ENCODE measurements around the gene TRPV5. TPM values are rescaled to one million over a fixed set of nuclear protein-coding genes. Genes with fewer than 3 reads are reported as not detected.

Gene TRPV5
- total and polyA plus RNA-seq, 2 donors (not counting 1 experiment from before 2014, with no cell fraction given), result not detected

GRCh38 chr7:142969183-142969582 lies 35.6 kb upstream of the TRPV5 start:
- Histone ChIP-seq H3K27me3 (ENCODE audit: control insufficient read depth, insufficient read depth, low read length) (no peaks in the 10 kb centered on the region), H4K20me1 (ENCODE audit: control insufficient read depth, extremely low read depth, insufficient read depth, low read length) (no peaks in the 10 kb centered on the region), H2AFZ (ENCODE audit: low read length) (no peak overlapping the region), H3K79me2 (ENCODE audit: control insufficient read depth, insufficient read depth, low read length) (no peaks in the 10 kb centered on the region), H3K4me3 (replicated peaks in 1 of 4; ENCODE audit: control extremely low read depth in 1 of 4, insufficient read depth in 1 of 4, low read depth in 3 of 4, low read length in 4 of 4) (no peak overlapping the region), H3K36me3 (ENCODE audit: control insufficient read depth, insufficient read depth, low read length) (no peaks in the 10 kb centered on the region), H3K27ac (ENCODE audit: insufficient read depth, low read length) (no peak overlapping the region), H3K9me3 (ENCODE audit: control insufficient read depth, insufficient read depth, low read depth, low read length) (no peaks in the 10 kb centered on the region), H3K9ac (ENCODE audit: insufficient read depth, low read length) (no peak overlapping the region), H3K4me1 (ENCODE audit: control insufficient read depth, extremely low read depth, insufficient read depth, low read length) (no peaks in the 10 kb centered on the region), H3K4me2 (ENCODE audit: extremely low read depth, insufficient read depth, low read length) (no peak overlapping the region)
- no peak for DNase-seq (ENCODE audit: low read depth in 2 of 2)
- TF ChIP-seq EZH2 (IDR thresholded peaks at IDR 0.05; ENCODE audit: low read length, missing control alignments), result no peak
- TF ChIP-seq, protein P1, sequence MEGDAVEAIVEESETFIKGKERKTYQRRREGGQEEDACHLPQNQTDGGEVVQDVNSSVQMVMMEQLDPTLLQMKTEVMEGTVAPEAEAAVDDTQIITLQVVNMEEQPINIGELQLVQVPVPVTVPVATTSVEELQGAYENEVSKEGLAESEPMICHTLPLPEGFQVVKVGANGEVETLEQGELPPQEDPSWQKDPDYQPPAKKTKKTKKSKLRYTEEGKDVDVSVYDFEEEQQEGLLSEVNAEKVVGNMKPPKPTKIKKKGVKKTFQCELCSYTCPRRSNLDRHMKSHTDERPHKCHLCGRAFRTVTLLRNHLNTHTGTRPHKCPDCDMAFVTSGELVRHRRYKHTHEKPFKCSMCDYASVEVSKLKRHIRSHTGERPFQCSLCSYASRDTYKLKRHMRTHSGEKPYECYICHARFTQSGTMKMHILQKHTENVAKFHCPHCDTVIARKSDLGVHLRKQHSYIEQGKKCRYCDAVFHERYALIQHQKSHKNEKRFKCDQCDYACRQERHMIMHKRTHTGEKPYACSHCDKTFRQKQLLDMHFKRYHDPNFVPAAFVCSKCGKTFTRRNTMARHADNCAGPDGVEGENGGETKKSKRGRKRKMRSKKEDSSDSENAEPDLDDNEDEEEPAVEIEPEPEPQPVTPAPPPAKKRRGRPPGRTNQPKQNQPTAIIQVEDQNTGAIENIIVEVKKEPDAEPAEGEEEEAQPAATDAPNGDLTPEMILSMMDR (conservative IDR thresholded peaks at IDR 0.05 in 1 of 2, IDR thresholded peaks at IDR 0.05 in 1 of 2; ENCODE audit: low read depth in 1 of 2, low read length in 2 of 2), result no peak

GRCh38 chr7:142968229-142968628 lies 34.7 kb upstream of the TRPV5 start:
- Histone ChIP-seq H3K36me3 (ENCODE audit: control insufficient read depth, insufficient read depth, low read length) (no peaks in the 10 kb centered on the region), H3K9ac (ENCODE audit: insufficient read depth, low read length) (no peak overlapping the region), H3K4me3 (replicated peaks in 1 of 4; ENCODE audit: control extremely low read depth in 1 of 4, insufficient read depth in 1 of 4, low read depth in 3 of 4, low read length in 4 of 4) (no peak overlapping the region), H3K27ac (ENCODE audit: insufficient read depth, low read length) (no peak overlapping the region), H3K79me2 (ENCODE audit: control insufficient read depth, insufficient read depth, low read length) (no peaks in the 10 kb centered on the region), H3K4me1 (ENCODE audit: control insufficient read depth, extremely low read depth, insufficient read depth, low read length) (no peaks in the 10 kb centered on the region), H3K9me3 (ENCODE audit: control insufficient read depth, insufficient read depth, low read depth, low read length) (no peaks in the 10 kb centered on the region), H4K20me1 (ENCODE audit: control insufficient read depth, extremely low read depth, insufficient read depth, low read length) (no peaks in the 10 kb centered on the region), H2AFZ (ENCODE audit: low read length) (no peak overlapping the region), H3K27me3 (ENCODE audit: control insufficient read depth, insufficient read depth, low read length) (no peaks in the 10 kb centered on the region), H3K4me2 (ENCODE audit: extremely low read depth, insufficient read depth, low read length) (no peak overlapping the region)
- no peak for TF ChIP-seq EZH2 (IDR thresholded peaks at IDR 0.05; ENCODE audit: low read length, missing control alignments)
- TF ChIP-seq, protein P1 (conservative IDR thresholded peaks at IDR 0.05 in 1 of 2, IDR thresholded peaks at IDR 0.05 in 1 of 2; ENCODE audit: low read depth in 1 of 2, low read length in 2 of 2), result no peak
- no peak for DNase-seq (ENCODE audit: low read depth in 2 of 2)

GRCh38 chr7:142964502-142965246 lies 31.1 kb upstream of the TRPV5 start:
- no peaks in the 10 kb centered on the region for H3K27me3 ChIP-seq (ENCODE audit: control insufficient read depth, insufficient read depth, low read length)
- H3K4me1 ChIP-seq (ENCODE audit: control insufficient read depth, extremely low read depth, insufficient read depth, low read length), result no peaks in the 10 kb centered on the region
- no peak overlapping the region for H3K9ac ChIP-seq (ENCODE audit: insufficient read depth, low read length)
- no peaks in the 10 kb centered on the region for H4K20me1 ChIP-seq (ENCODE audit: control insufficient read depth, extremely low read depth, insufficient read depth, low read length)
- H3K9me3 ChIP-seq (ENCODE audit: control insufficient read depth, insufficient read depth, low read depth, low read length), result no peaks in the 10 kb centered on the region
- no peak for TF ChIP-seq EZH2 (IDR thresholded peaks at IDR 0.05; ENCODE audit: low read length, missing control alignments)
- TF ChIP-seq, protein P1 (conservative IDR thresholded peaks at IDR 0.05 in 1 of 2, IDR thresholded peaks at IDR 0.05 in 1 of 2; ENCODE audit: low read depth in 1 of 2, low read length in 2 of 2), result no peak
- H3K36me3 ChIP-seq (ENCODE audit: control insufficient read depth, insufficient read depth, low read length), result no peaks in the 10 kb centered on the region
- H3K79me2 ChIP-seq (ENCODE audit: control insufficient read depth, insufficient read depth, low read length), result no peaks in the 10 kb centered on the region
- no peak overlapping the region for H3K27ac ChIP-seq (ENCODE audit: insufficient read depth, low read length)
- no peak for DNase-seq (ENCODE audit: low read depth in 2 of 2)
- H3K4me3 ChIP-seq (replicated peaks in 1 of 4; ENCODE audit: control extremely low read depth in 1 of 4, insufficient read depth in 1 of 4, low read depth in 3 of 4, low read length in 4 of 4), result no peak overlapping the region
- no peak overlapping the region for H3K4me2 ChIP-seq (ENCODE audit: extremely low read depth, insufficient read depth, low read length)
- H2AFZ ChIP-seq (ENCODE audit: low read length), result no peak overlapping the region

Measured in fibroblast of lung (primary cell).